Pancreas (tissue), 10 donors: Measurements from ENCODE around the gene EIF4ENIF1. TPM values are rescaled to one million over a fixed set of nuclear protein-coding genes. Genes with fewer than 3 reads are reported as not detected.
"Not testable (repeated sequence)": the region's sequence is repeated elsewhere in the genome, so short reads cannot be mapped to it uniquely, and the experiment has no call there.

Experiments used
- ATAC-seq, 4 donors: fragments of 200-7000 bp; cut with Tn5 transposase; one replicate each; pipeline versions ENCODE4 v1.8.0 to v1.9.1; 2020; ENCODE audit warnings: mild to moderate bottlenecking in 4 of 4, moderate library complexity in 4 of 4
- DNase-seq, 6 donors: peaks; one replicate each; pipeline ENCODE4 v3.0.0-alpha.2; 2020
- FAIRE-seq: peaks from 2 replicates; lab custom pipeline; 2012; peaks lifted over from hg19 to GRCh38; lab: Jason Lieb, UNC
- H3K27ac ChIP-seq, 4 donors: fragments of 200-600 bp; sonication (generic); 1 replicate in 3 of 4; 2 replicates in 1 of 4; pipeline versions ENCODE4 v1.5.0 to v1.8.0; 2020
- H3K27me3 ChIP-seq, 4 donors: fragments of 200-600 bp; one replicate each; pipeline ENCODE4 v1.8.0; 2021
- H3K36me3 ChIP-seq, 3 donors: fragments of 200-600 bp; sonication (generic) in 1 of 3; one replicate each; pipeline versions ENCODE4 v1.5.0 to v1.8.0; 2020 to 2021
- H3K4me1 ChIP-seq, 3 donors: fragments of 200-600 bp; one replicate each; pipeline ENCODE4 v1.8.0; 2021
- H3K4me3 ChIP-seq, 4 donors: fragments of 200-600 bp; sonication (generic) in 2 of 4; one replicate each; pipeline versions ENCODE4 v1.5.0 to v1.8.0; 2020 to 2021
- H3K9me3 ChIP-seq, 4 donors: fragments of 200-600 bp; one replicate each; pipeline ENCODE4 v1.8.0; 2021
- CTCF ChIP-seq, 4 donors: fragments of 200-600 bp; sonication (generic) in 3 of 4; IDR thresholded peaks; one replicate each; pipeline versions ENCODE4 v1.5.0 to v1.8.0; 2021; ENCODE audit warnings: antibody characterized with exemption in 4 of 4
- WGBS, 2 donors: extraction: QIAGEN DNeasy Blood & Tissue Kit; methylation state at CpG; one replicate each; pipeline ENCODE4 v1.1.7; 2013; 5-methylcytosine and 5-hydroxymethylcytosine counted together
- intact Hi-C, 3 donors: fragments of 100-400 bp; cut with DNase I; formaldehyde crosslinking; loops; one replicate each; pipeline versions ENCODE4 v1.11.1 to v1.14.2; 2022
- polyA plus RNA-seq, 2 donors: library from polyadenylated mRNA; stranded (reverse); fragments of 200-250 nt; gene quantifications; one replicate each; pipeline ENCODE4 v1.2.3, GENCODE V29; 2013
- total RNA-seq, 6 donors: library from RNA; stranded (reverse); fragmentation: NEBNext Ultra II Directional in 4 of 6; extraction: Animal tissue kit (Norgen Biotek cat#: 25700) in 4 of 6; gene quantifications; one replicate each; pipeline versions ENCODE4 v1.2.1 to v1.2.4, GENCODE V29; 2021 to 2023
- donor health status: healthy with polysubstance abuse.
- donor health status: DM: no; HTN: no; CAD: no; lungs with moderate emphysema.
- donor health status: DM: no; HTN: no; CAD: no.
- donor health status: control.
- donor health status: control.
- donor health status: Bipolar disorder and iron deficiency.
- donor health status: DM: yes; HTN: yes; CAD: no.
- donor health status: DM: no; HTN: no; CAD: no.
- donor health status: DM: no; HTN: no; CAD: no.
- donor health status: DM: yes; HTN: yes; CAD: no.

The EIF4ENIF1 gene
- total and polyA plus RNA-seq, 8 donors, result 6.9 to 15.3 (median 9.8) TPM

GRCh38 chr22:31495343-31495742, 5.7 kb upstream of the EIF4ENIF1 start:
- H3K27me3 ChIP-seq, result no peaks in the 10 kb centered on the region
- TF ChIP-seq CTCF (IDR thresholded peaks at IDR 0.05), result no peak
- no peak for FAIRE-seq
- WGBS, 2 donors, result 56 to 63% methylated on average over 15 of the region's 15 CpGs
- H3K27ac ChIP-seq, result peak overlapping the region; percentile 44 to 71 (median 64)
- H3K36me3 ChIP-seq, result no peaks in the 10 kb centered on the region
- H3K9me3 ChIP-seq, result no peaks in the 10 kb centered on the region
- peak overlapping the region; percentile 48 to 94 (median 72) for H3K4me3 ChIP-seq
- DNase-seq, result no peak
- intact Hi-C loops, result no loop called here
- peaks cover 0 to 5% (median 5%) of the 10 kb centered on the region in 3 donors for H3K4me1 ChIP-seq
- ATAC-seq, result no peak

GRCh38 chr22:31493355-31493754, 3.7 kb upstream of the EIF4ENIF1 start:
- H3K27me3 ChIP-seq, DNase-seq, H3K4me3 ChIP-seq, intact Hi-C loops, H3K4me1 ChIP-seq, H3K27ac ChIP-seq, H3K9me3 ChIP-seq, H3K36me3 ChIP-seq, ATAC-seq, FAIRE-seq: not testable (repeated sequence)
- 89 to 97% methylated on average over 5 of the region's 5 CpGs for WGBS, 2 donors

GRCh38 chr22:31492151-31492550, 2.5 kb upstream of the EIF4ENIF1 start:
- H3K4me1 ChIP-seq, result peaks cover 7 to 13% (median 13%) of the 10 kb centered on the region in 3 donors
- FAIRE-seq (no peak), ATAC-seq (no peak), DNase-seq (no peak)
- no peak for TF ChIP-seq CTCF (IDR thresholded peaks at IDR 0.05)
- H3K36me3 ChIP-seq, result no peaks in the 10 kb centered on the region
- WGBS, 2 donors, result 88 to 91% methylated on average over 3 of the region's 3 CpGs
- H3K27me3 ChIP-seq, result no peaks in the 10 kb centered on the region
- no peak overlapping the region for H3K4me3 ChIP-seq
- intact Hi-C loops, result no loop called here
- no peak overlapping the region for H3K27ac ChIP-seq
- H3K9me3 ChIP-seq, result no peaks in the 10 kb centered on the region

- Histone ChIP-seq H3K27ac (peak overlapping the region in 3 of 4 donors; percentile 97 to 98 (median 97)), H3K4me3 (no peak overlapping the region), H3K36me3 (no peaks in the 10 kb centered on the region), H3K4me1 (peaks cover 7 to 13% (median 13%) of the 10 kb centered on the region in 3 donors), H3K9me3 (no peaks in the 10 kb centered on the region), H3K27me3 (no peaks in the 10 kb centered on the region)
- ATAC-seq (no peak), FAIRE-seq (no peak), DNase-seq (no peak)
- TF ChIP-seq CTCF (IDR thresholded peaks at IDR 0.05), result no peak
- intact Hi-C loops, result no loop called here
- 72 to 73% methylated on average over 8 of the region's 8 CpGs for WGBS, 2 donors
Measured at GRCh38 chr22:31491218-31491962, 1.7 kb upstream of the EIF4ENIF1 start.

- DNase-seq (peak in 3 of 6 donors; percentile 37 to 67 (median 38)), ATAC-seq (peak; percentile 22 to 72 (median 54)), FAIRE-seq (no peak)
- no peaks in the 10 kb centered on the region for H3K9me3 ChIP-seq
- peak overlapping the region; percentile 69 to 90 (median 86) for H3K4me3 ChIP-seq
- 0 to 1% methylated on average over 15 of the region's 15 CpGs for WGBS, 2 donors
- intact Hi-C loops, result no loop called here
- H3K27ac ChIP-seq, result peak overlapping the region; percentile 96 to 98 (median 97)
- H3K4me1 ChIP-seq, result peaks cover 7 to 13% (median 11%) of the 10 kb centered on the region in 3 donors
- no peaks in the 10 kb centered on the region for H3K27me3 ChIP-seq
- H3K36me3 ChIP-seq, result no peaks in the 10 kb centered on the region
- no peak for TF ChIP-seq CTCF (IDR thresholded peaks at IDR 0.05)
Measured at GRCh38 chr22:31490496-31490925, 869 bp upstream of the EIF4ENIF1 start.
